Measurements from ENCODE around the gene MNX1.

- TF ChIP-seq CTCF (IDR thresholded peaks at IDR 0.05) (no peak), POLR2A (IDR thresholded peaks at IDR 0.05) (no peak), POLR2AphosphoS5 (IDR thresholded peaks at IDR 0.05) (no peak), EP300 (IDR thresholded peaks at IDR 0.05) (no peak)
Measured at GRCh38 chr7:157044943-157045660, 34.6 kb upstream of the MNX1 start.

Measured in sigmoid colon (tissue), 4 donors.